Ovary (tissue), 9 donors: Measurements from ENCODE around the gene ERP44. TPM values are rescaled to one million over a fixed set of nuclear protein-coding genes. Genes with fewer than 3 reads are reported as not detected.
"Not testable (repeated sequence)": the region's sequence is repeated elsewhere in the genome, so short reads cannot be mapped to it uniquely, and the experiment has no call there.

Experiments used
- DNase-seq, 5 donors: peaks; one replicate each; pipeline ENCODE4 v3.0.0-alpha.2; 2019 to 2020
- H3K27ac ChIP-seq, 2 donors: fragments of 200-600 bp; one replicate each; pipeline versions ENCODE4 v1.5.1 to v1.8.0; 2019 to 2022
- H3K27me3 ChIP-seq: fragments of 200-600 bp; one replicate; pipeline ENCODE4 v1.8.0; 2022
- H3K36me3 ChIP-seq: fragments of 200-600 bp; sonication (generic); one replicate; pipeline ENCODE4 v1.5.1; 2019
- H3K4me1 ChIP-seq: one replicate; pipeline ENCODE4 v1.8.1; 2013; ENCODE audit warnings: mild to moderate bottlenecking, moderate library complexity; ENCODE audit not compliant: insufficient read depth
- H3K4me3 ChIP-seq: fragments of 200-600 bp; sonication (generic); one replicate; pipeline ENCODE4 v1.5.1; 2017
- H3K9me3 ChIP-seq, 2 donors: fragments of 200-600 bp in 1 of 2; sonication (generic) in 1 of 2; one replicate each; pipeline versions ENCODE4 v1.5.1 to v1.8.1; 2013 to 2019; ENCODE audit warnings: mild to moderate bottlenecking in 1 of 2, moderate library complexity in 1 of 2
- EP300 ChIP-seq: sonication (generic); formaldehyde crosslinking; IDR thresholded peaks from one replicate; pipeline ENCODE4 v1.6.1; 2017; ENCODE audit warnings: antibody characterized with exemption
- POLR2A ChIP-seq: fragments of 450-650 bp; IDR thresholded peaks from one replicate; pipeline ENCODE4 v1.6.1; 2017; ENCODE audit warnings: antibody characterized with exemption, mild to moderate bottlenecking, moderate library complexity
- WGBS, 3 donors: extraction: QIAGEN DNeasy Blood & Tissue Kit in 1 of 3; methylation state at CpG; one replicate each; pipeline versions ENCODE4 v1.1.5 to v1.1.7; 2013 to 2017; 5-methylcytosine and 5-hydroxymethylcytosine counted together
- intact Hi-C, 4 donors: fragments of 100-400 bp; cut with DNase I; formaldehyde crosslinking; loops; one replicate each; pipeline versions ENCODE4 v1.11.0 to v1.15.1; 2022 to 2023
- polyA plus RNA-seq, 2 donors: library from polyadenylated mRNA; stranded (reverse); fragments of 200-250 nt in 1 of 2; fragments of 350-450 nt in 1 of 2; fragmentation: Illumina TruSeq in 1 of 2; extraction: RNeasy Lipid Tissue Mini Kit (QIAGEN cat#74804) in 1 of 2; gene quantifications; one replicate each; pipeline ENCODE4 v1.2.3, GENCODE V29; 2013 to 2014
- total RNA-seq, 7 donors: library from RNA; depleted of rRNA in 2 of 7; stranded (reverse); fragments of >200 nt in 2 of 7; fragmentation: NEBNext Ultra II Directional in 3 of 7; extraction: Animal tissue kit (Norgen Biotek cat#: 25700) in 3 of 7; gene quantifications; one replicate each; pipeline versions ENCODE4 v1.1.0 to v1.2.4, GENCODE V29; 2016 to 2023
- TF ChIP-seq, protein P1 (sequence below), 3 donors: fragments of 450-650 bp in 2 of 3; fragments of 200-600 bp in 1 of 3; IDR thresholded peaks; one replicate each; pipeline versions ENCODE4 v1.5.1 to v1.8.0; 2016 to 2022; ENCODE audit warnings: antibody characterized with exemption in 3 of 3, mild to moderate bottlenecking in 1 of 3
- donor health status: DM: no; HTN: no; CAD: no; lungs with moderate emphysema.
- donor health status: DM: no; HTN: no; CAD: no.
- donor health status: Bipolar disorder and iron deficiency.
- donor health status: DM: yes; HTN: yes; CAD: no.
- donor health status: DM: no; HTN: no; CAD: no.
- donor health status: DM: yes; HTN: yes; CAD: no.

The ERP44 gene
- total and polyA plus RNA-seq, 9 donors, result 7.0 to 26.4 (median 12.6) TPM

DNA sequence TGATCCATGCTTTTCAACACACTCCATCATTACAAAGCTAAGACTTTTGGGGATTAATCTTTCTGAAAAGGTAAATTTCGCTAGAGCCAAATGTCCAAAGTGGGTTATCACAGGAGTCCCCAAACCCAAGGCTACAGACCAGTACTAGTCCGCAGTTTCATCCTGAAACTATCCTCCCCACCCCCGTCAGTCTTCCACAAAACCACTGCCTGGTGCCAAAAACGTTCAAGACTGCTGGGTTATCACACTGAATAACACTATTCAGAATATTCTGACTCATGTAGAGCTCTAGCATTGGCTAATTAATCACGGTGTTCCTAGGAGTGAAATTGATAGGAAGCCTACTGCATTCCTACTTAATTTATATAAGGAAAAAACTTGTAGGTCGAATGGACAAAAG lies 24.7 kb downstream of the ERP44 start:
- no peak for DNase-seq
- WGBS, 3 donors, result 68 to 78% (median 71%) methylated on average over 6 of the region's 6 CpGs

DNA sequence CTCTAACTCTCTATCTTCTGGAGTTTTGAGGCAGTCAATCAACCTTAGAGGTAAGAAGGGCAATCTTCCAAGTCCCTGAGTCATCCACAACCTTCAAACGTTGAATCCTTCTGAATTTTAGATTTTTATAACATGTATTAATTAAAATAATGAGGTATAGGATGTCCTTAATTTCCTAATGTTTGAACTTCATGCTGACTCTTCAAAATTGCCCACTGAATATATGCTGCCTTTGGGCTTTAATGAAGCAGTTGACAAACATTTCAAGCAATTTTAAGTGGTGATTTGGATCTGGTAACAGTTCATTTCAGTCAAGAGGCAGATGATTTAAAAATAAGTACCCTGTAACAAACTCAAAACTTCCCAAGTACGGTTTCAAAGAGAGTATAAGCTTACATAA lies 26.0 kb downstream of the ERP44 start:
- Histone ChIP-seq H3K9me3 (no peaks in the 10 kb centered on the region), H3K27me3 (no peaks in the 10 kb centered on the region), H3K4me1 (peaks cover 3% of the 10 kb centered on the region), H3K27ac (no peak overlapping the region), H3K4me3 (no peak overlapping the region), H3K36me3 (no peaks in the 10 kb centered on the region)
- 67 to 73% (median 69%) methylated on average over 2 of the region's 2 CpGs for WGBS, 3 donors
- TF ChIP-seq POLR2A (no peak), EP300 (no peak)
- TF ChIP-seq, protein P1, sequence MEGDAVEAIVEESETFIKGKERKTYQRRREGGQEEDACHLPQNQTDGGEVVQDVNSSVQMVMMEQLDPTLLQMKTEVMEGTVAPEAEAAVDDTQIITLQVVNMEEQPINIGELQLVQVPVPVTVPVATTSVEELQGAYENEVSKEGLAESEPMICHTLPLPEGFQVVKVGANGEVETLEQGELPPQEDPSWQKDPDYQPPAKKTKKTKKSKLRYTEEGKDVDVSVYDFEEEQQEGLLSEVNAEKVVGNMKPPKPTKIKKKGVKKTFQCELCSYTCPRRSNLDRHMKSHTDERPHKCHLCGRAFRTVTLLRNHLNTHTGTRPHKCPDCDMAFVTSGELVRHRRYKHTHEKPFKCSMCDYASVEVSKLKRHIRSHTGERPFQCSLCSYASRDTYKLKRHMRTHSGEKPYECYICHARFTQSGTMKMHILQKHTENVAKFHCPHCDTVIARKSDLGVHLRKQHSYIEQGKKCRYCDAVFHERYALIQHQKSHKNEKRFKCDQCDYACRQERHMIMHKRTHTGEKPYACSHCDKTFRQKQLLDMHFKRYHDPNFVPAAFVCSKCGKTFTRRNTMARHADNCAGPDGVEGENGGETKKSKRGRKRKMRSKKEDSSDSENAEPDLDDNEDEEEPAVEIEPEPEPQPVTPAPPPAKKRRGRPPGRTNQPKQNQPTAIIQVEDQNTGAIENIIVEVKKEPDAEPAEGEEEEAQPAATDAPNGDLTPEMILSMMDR (IDR thresholded peaks at IDR 0.05), result no peak
- intact Hi-C loops, result no loop called here
- DNase-seq, result no peak

More for the DNA sequence above, 24.7 kb downstream of the ERP44 start:
- intact Hi-C loops, result no loop called here
- TF ChIP-seq, protein P1 (IDR thresholded peaks at IDR 0.05), result no peak
- no peak for TF ChIP-seq POLR2A
- no peak for TF ChIP-seq EP300
- Histone ChIP-seq H3K27ac (no peak overlapping the region), H3K9me3 (no peaks in the 10 kb centered on the region), H3K4me1 (peaks cover 3% of the 10 kb centered on the region), H3K36me3 (no peaks in the 10 kb centered on the region), H3K4me3 (no peak overlapping the region), H3K27me3 (no peaks in the 10 kb centered on the region)

DNA sequence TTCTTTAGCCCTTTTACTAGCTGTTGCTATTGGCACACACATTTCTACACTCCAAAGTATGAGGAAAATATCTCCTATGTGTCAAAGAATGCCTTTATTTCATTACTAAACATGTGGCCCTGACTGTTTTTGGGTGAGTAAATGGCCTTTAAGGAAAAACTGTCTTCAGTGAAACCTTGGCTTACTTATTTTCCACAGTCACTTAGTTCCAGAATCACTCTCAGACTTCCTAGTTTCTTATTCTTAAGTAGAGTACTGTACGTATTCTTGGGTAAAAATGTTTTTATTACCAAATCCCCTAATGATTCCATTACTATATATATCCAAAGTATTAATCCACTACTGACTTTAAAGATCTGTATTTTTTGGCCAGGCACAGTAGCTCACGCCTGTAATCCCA lies 27.5 kb downstream of the ERP44 start:
- TF ChIP-seq POLR2A (no peak), EP300 (no peak)
- TF ChIP-seq, protein P1 (IDR thresholded peaks at IDR 0.05), result no peak

DNA sequence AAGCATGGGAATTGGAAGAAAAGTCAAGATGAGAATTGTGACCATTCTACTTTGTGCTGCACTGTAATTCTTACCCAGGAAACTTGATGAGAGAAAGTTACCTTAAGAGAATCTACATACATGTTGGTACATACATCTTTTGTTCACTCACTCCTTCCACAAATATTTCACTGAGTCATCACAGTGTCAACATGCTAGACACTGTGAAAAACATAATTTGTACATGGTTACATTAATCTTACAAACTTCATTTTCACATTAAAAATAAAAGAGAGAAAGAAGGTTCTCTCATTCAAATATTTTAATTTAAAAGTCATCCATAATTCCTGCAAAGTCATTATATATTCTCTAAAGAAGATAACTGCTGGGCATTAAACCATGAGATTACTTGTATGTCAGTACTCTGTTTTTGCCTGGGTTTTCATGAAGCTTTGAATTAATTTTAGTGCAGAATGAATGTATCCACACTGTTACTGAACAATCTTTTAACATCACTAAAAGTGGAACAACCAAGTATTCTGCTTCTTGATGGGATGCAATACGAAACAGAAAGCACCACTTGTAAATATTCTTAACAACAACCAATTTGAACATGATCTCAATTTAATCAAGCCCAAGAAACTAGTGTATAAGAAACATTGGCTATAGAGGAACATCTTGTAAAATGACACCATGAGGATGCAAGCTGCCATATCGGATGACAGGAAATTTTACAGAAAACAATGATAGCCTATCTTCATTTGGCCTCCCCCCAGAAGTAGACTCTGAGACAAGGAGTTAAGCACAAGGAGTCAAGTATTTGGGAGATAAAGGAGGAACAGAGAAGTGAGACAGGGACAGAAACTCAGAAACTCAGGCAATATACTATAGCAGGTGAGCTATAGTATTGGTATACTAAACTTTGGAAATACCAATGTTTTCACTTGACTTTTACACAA lies 28.4 kb downstream of the ERP44 start:
- no peak for DNase-seq
- intact Hi-C loops, result no loop called here
- Histone ChIP-seq H3K36me3 (no peaks in the 10 kb centered on the region), H3K27ac (no peak overlapping the region), H3K9me3 (no peaks in the 10 kb centered on the region), H3K4me1 (peaks cover 3% of the 10 kb centered on the region), H3K27me3 (no peaks in the 10 kb centered on the region), H3K4me3 (no peak overlapping the region)
- 50 to 63% (median 58%) methylated on average over 2 of the region's 2 CpGs for WGBS, 3 donors
- no peak for TF ChIP-seq POLR2A

More for the DNA sequence above, 27.5 kb downstream of the ERP44 start:
- 89 to 97% (median 96%) methylated on average over 2 of the region's 2 CpGs for WGBS, 3 donors
- no peak for DNase-seq
- Histone ChIP-seq H3K9me3 (no peaks in the 10 kb centered on the region), H3K4me3 (no peak overlapping the region), H3K36me3 (no peaks in the 10 kb centered on the region), H3K4me1 (peaks cover 3% of the 10 kb centered on the region), H3K27me3 (no peaks in the 10 kb centered on the region), H3K27ac (no peak overlapping the region)
- intact Hi-C loops, result no loop called here

DNA sequence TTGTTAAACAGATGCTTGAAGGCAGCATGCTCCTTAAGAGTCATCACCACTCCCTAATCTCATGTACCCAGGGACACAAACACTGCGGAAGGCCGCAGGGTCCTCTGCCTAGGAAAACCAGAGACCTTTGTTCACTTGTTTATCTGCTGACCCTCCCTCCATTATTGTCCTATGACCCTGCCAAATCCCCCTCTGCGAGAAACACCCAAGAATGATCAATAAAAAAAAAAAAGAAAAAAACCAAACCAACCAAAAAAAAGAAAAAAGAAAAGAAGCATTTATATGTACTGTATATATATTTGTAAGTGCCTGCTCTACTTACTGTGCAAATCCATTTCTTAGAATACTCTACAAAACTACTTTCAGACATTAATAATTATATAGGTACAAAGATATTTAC lies 29.7 kb downstream of the ERP44 start:
- H3K27ac ChIP-seq, H3K27me3 ChIP-seq, DNase-seq, H3K4me3 ChIP-seq, H3K4me1 ChIP-seq, intact Hi-C loops, H3K9me3 ChIP-seq, H3K36me3 ChIP-seq: not testable (repeated sequence)
- 78 to 100% (median 90%) methylated on average over 1 of the region's 3 CpGs for WGBS, 3 donors

DNA sequence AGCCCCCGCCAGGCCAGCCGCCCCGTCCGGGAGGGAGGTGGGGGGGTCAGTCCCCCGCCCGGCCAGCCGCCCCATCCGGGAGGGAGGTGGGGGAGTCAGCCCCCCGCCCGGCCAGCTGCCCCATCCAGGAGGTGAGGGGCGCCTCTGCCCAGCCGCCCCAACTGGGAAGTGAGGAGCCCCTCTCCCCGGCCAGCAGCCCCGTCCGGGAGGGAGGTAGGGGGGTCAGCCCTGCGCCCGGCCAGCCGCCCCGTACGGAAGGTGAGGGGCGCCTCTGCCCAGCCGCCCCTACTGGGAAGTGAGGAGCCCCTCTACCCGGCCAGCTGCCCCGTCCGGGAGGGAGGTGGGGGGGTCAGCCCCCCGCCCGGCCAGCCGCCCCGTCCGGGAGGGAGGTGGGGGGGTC lies 30.8 kb downstream of the ERP44 start:
- H3K4me1 ChIP-seq, H3K27ac ChIP-seq, intact Hi-C loops, H3K4me3 ChIP-seq, DNase-seq, H3K27me3 ChIP-seq, H3K9me3 ChIP-seq, H3K36me3 ChIP-seq: not testable (repeated sequence)
- whole genome bisulfite sequencing, 3 donors, result 96 to 97% methylated on average over 7 to 25 of the region's 30 CpGs; no CpG with 5 or more reads in 1 of the 3 donors
